K562 (cell line): Measurements from ENCODE around the gene ANKFN1. TPM values are rescaled to one million over a fixed set of nuclear protein-coding genes. Genes with fewer than 3 reads are reported as not detected.

Source experiments
- ATAC-seq: fragments of 200-7000 bp; cut with Tn5 transposase; 3 replicates; pipeline ENCODE4 v1.9.1; 2020; ENCODE audit warnings: moderate library complexity
- BruUV-seq: library from RNA; stranded (reverse); fragments of 400-500 nt; replicated peaks from 2 replicates; lab custom pipeline; 2021; lab: Mats Ljungman, UMichigan
- CTCF ChIA-PET: fragments of 300-600 bp; formaldehyde crosslinking; extraction: SDS; loops from one replicate; lab custom pipeline; 2021; ENCODE audit warnings: low intra/inter-chr PET ratio; lab: Yijun Ruan, JAX
- POLR2A ChIA-PET: fragments of 300-600, 350-650 bp; sonication (Branson Sonifier 250); formaldehyde crosslinking; extraction: SDS; loops from one replicate; lab custom pipeline; 2021; ENCODE audit warnings: antibody characterized with exemption, inconsistent platforms; lab: Yijun Ruan, JAX
- DNase-seq, 4 experiments: peaks; one replicate each; pipeline versions ENCODE4 v3.0.0 to v3.0.0-alpha.2; 2011 to 2018; ENCODE audit warnings: low spot score in 3 of 4, mixed read lengths in 3 of 4; ENCODE audit errors: extremely low read depth in 1 of 4
- FAIRE-seq: peaks from 2 replicates; lab custom pipeline; 2011; peaks lifted over from hg19 to GRCh38; lab: Jason Lieb, UNC
- H2AFZ ChIP-seq: 2 replicates; pipeline ENCODE4 v1.6.0; 2011; ENCODE audit warnings: low read depth, low read length, control low read depth, inconsistent platforms
- H3K27ac ChIP-seq: fragments of 200-600 bp; 3 replicates; pipeline ENCODE4 v1.8.0; 2011; ENCODE audit warnings: low read depth, mild to moderate bottlenecking, control low read depth, inconsistent platforms, low read length, moderate library complexity, mixed read lengths; ENCODE audit errors: extremely low read depth
- H3K27me3 ChIP-seq, 2 experiments: fragments of 300-600 bp in 1 of 2; 2 replicates in 1 of 2; 3 replicates in 1 of 2; pipeline versions ENCODE4 v1.6.0 to v1.8.0; 2011; ENCODE audit warnings: inconsistent platforms in 2 of 2, low read length in 2 of 2, mild to moderate bottlenecking in 1 of 2, mixed read lengths in 1 of 2, moderate library complexity in 1 of 2; ENCODE audit not compliant: control insufficient read depth in 2 of 2, insufficient read depth in 2 of 2
- H3K36me3 ChIP-seq: fragments of 300-600 bp; 3 replicates; pipeline ENCODE4 v1.8.0; 2011; ENCODE audit warnings: mild to moderate bottlenecking, low read length, inconsistent platforms; ENCODE audit not compliant: control insufficient read depth, insufficient read depth
- H3K4me1 ChIP-seq, 2 experiments: fragments of 200-600 bp in 1 of 2; replicated peaks in 1 of 2; 2 replicates in 1 of 2; 3 replicates in 1 of 2; pipeline versions ENCODE4 v1.5.1 to v1.8.0; 2011; ENCODE audit warnings: inconsistent platforms in 2 of 2, low read length in 2 of 2, mild to moderate bottlenecking in 1 of 2, mixed read lengths in 1 of 2, moderate library complexity in 1 of 2; ENCODE audit not compliant: control insufficient read depth in 2 of 2, insufficient read depth in 2 of 2
- H3K4me2 ChIP-seq: 2 replicates; pipeline ENCODE4 v1.6.1; 2011; ENCODE audit warnings: low read length, control low read depth, inconsistent platforms, mixed read lengths; ENCODE audit not compliant: insufficient read depth
- H3K4me3 ChIP-seq: fragments of 200-600 bp; sonication (generic), shearing (Covaris generic); 2 replicates; pipeline ENCODE4 v1.5.1; 2016; ENCODE audit warnings: control low read depth, inconsistent platforms
- H3K79me2 ChIP-seq: fragments of 200-600 bp; 3 replicates; pipeline ENCODE4 v1.8.0; 2011; ENCODE audit warnings: low read length, inconsistent platforms; ENCODE audit not compliant: control insufficient read depth, insufficient read depth
- H3K9ac ChIP-seq, 2 experiments: 2 replicates each; pipeline versions ENCODE4 v1.6.0 to v1.6.1; 2011; ENCODE audit warnings: low read depth in 2 of 2, low read length in 2 of 2, control low read depth in 1 of 2, inconsistent platforms in 1 of 2, mild to moderate bottlenecking in 1 of 2, mixed read lengths in 1 of 2; ENCODE audit not compliant: insufficient read depth in 1 of 2
- H3K9me1 ChIP-seq: one replicate; pipeline ENCODE4 v1.6.0; 2011; ENCODE audit warnings: inconsistent platforms, mild to moderate bottlenecking, low read length, moderate library complexity; ENCODE audit not compliant: control insufficient read depth, insufficient read depth
- H3K9me3 ChIP-seq: replicated peaks from 2 replicates; pipeline ENCODE4 v1.5.1; 2011; ENCODE audit warnings: low read depth, low read length, inconsistent platforms; ENCODE audit not compliant: control insufficient read depth, insufficient read depth
- H4K20me1 ChIP-seq: replicated peaks from 2 replicates; pipeline ENCODE4 v1.6.1; 2011; ENCODE audit warnings: low read length, inconsistent platforms, mixed read lengths; ENCODE audit not compliant: control insufficient read depth, insufficient read depth
- KHSRP ChIP-seq: fragments of 450-650 bp; IDR thresholded peaks from 2 replicates; pipeline ENCODE4 v1.6.1; 2017
- NCOA1 ChIP-seq: fragments of 450-650 bp; IDR thresholded peaks from 2 replicates; pipeline ENCODE4 v1.6.1; 2016; ENCODE audit warnings: low read depth
- NCOA6 ChIP-seq: fragments of 450-650 bp; IDR thresholded peaks from 2 replicates; pipeline ENCODE4 v1.6.1; 2017; ENCODE audit warnings: mild to moderate bottlenecking
- ZC3H8 ChIP-seq: fragments of 450-650 bp; IDR thresholded peaks from 2 replicates; pipeline ENCODE4 v1.6.1; 2017
- ZNF445 ChIP-seq: fragments of 250-450 bp; sonication (Bioruptor Pico); IDR thresholded peaks from 2 replicates; pipeline ENCODE4 v1.4.0; 2020; ENCODE audit warnings: low read depth, mild to moderate bottlenecking, moderate library complexity
- WGBS: fragments of 100-300 bp; shearing (Covaris generic); methylation state at CpG from one replicate; pipeline ENCODE4 v1.1.6; 2016; ENCODE audit warnings: low coverage, mixed read lengths; ENCODE audit not compliant: insufficient coverage; ENCODE audit errors: missing lambda C conversion rate; 5-methylcytosine and 5-hydroxymethylcytosine counted together
- in situ Hi-C: fragments of 300-500 bp; cut with MboI; formaldehyde crosslinking; loops from 4 replicates; pipeline ENCODE4 v1.15.0; 2018; ENCODE audit warnings: inconsistent platforms, mixed read lengths
- intact Hi-C: fragments of 100-400 bp; cut with micrococcal nuclease; formaldehyde crosslinking; loops from 2 replicates; pipeline ENCODE4 v1.14.2; 2022
- polyA plus RNA-seq, 8 experiments: library from polyadenylated mRNA; depleted of rRNA in 4 of 8; stranded (reverse) in 5 of 8; unstranded in 3 of 8; fragments of >200 nt; fragmentation: Nextera tagmentation in 2 of 8; fragmentation: Illumina TruSeq in 1 of 8; extraction: Ambion mirVana in 2 of 8; extraction: Trizol in 1 of 8; gene quantifications; 2 replicates each; pipeline versions ENCODE4 v1.2.1 to v1.2.3, GENCODE V29; 2011 to 2014; ENCODE audit warnings: inconsistent platforms in 1 of 8, missing spikeins in 1 of 8
- total RNA-seq, 7 experiments: library from RNA; depleted of rRNA in 6 of 7; stranded (reverse); fragments of >200 nt in 6 of 7; fragmentation: Illumina TruSeq in 2 of 7; extraction: Trizol in 2 of 7; gene quantifications; 2 replicates each; pipeline versions ENCODE4 v1.2.1 to v1.2.3, GENCODE V29; 2011 to 2021; ENCODE audit warnings: low replicate concordance in 1 of 7

The ANKFN1 gene
- total and polyA plus RNA-seq, 9 of the 15 experiments (the other 6 are each of a cell fraction or from before 2014, with no cell fraction given) = 0.04 to 0.39 (median 0.15) TPM; not detected in 1

GRCh38 chr17:56167491-56167890, 14.2 kb downstream of the ANKFN1 start:
- H3K27ac ChIP-seq = no peak overlapping the region
- H3K9me3 ChIP-seq = no peaks in the 10 kb centered on the region
- intact Hi-C loops (no loop called here), in situ Hi-C loops (no loop called here)
- DNase-seq (no peak), FAIRE-seq (no peak), ATAC-seq (no peak)
- ChIA-PET POLR2A (no interaction called here), CTCF (no interaction called here)
- no peaks in the 10 kb centered on the region for H3K9me1 ChIP-seq
- no peak for TF ChIP-seq NCOA6
- H3K4me2 ChIP-seq = no peak overlapping the region
- H3K36me3 ChIP-seq = no peaks in the 10 kb centered on the region
- no peaks in the 10 kb centered on the region for H3K27me3 ChIP-seq
- no peaks in the 10 kb centered on the region for H3K4me1 ChIP-seq
- H3K9ac ChIP-seq = no peak overlapping the region
- no peak overlapping the region for H2AFZ ChIP-seq
- BruUV-seq = no TSS peak
- H3K79me2 ChIP-seq = no peaks in the 10 kb centered on the region
- H3K4me3 ChIP-seq = no peak overlapping the region
- WGBS = 0% methylated on average over 2 of the region's 2 CpGs
- no peaks in the 10 kb centered on the region for H4K20me1 ChIP-seq

- H3K79me2 ChIP-seq = no peaks in the 10 kb centered on the region
- H3K4me1 ChIP-seq = no peaks in the 10 kb centered on the region
- H3K9me3 ChIP-seq = no peaks in the 10 kb centered on the region
- FAIRE-seq (no peak), ATAC-seq (no peak), DNase-seq (no peak)
- no peak overlapping the region for H3K4me2 ChIP-seq
- WGBS = 0% methylated on average over 3 of the region's 3 CpGs
- no peaks in the 10 kb centered on the region for H4K20me1 ChIP-seq
- no peak overlapping the region for H3K27ac ChIP-seq
- CTCF ChIA-PET = no interaction called here
- POLR2A ChIA-PET = interaction anchor here (0.6 kb wide), 1 partner anchor 508 kb away, joined by 4 read pairs; no protein-coding TSS in a partner anchor
- no TSS peak for BruUV-seq
- H2AFZ ChIP-seq = no peak overlapping the region
- H3K4me3 ChIP-seq = no peak overlapping the region
- in situ Hi-C loops = no loop called here
- TF ChIP-seq ZC3H8 (no peak), ZNF445 (CRISPR knock-in tag) (no peak), NCOA1 (no peak), KHSRP (no peak)
- H3K9ac ChIP-seq = no peak overlapping the region
- no peaks in the 10 kb centered on the region for H3K27me3 ChIP-seq
- H3K9me1 ChIP-seq = no peaks in the 10 kb centered on the region
- H3K36me3 ChIP-seq = no peaks in the 10 kb centered on the region
- intact Hi-C loops = no loop called here
Observed at GRCh38 chr17:56169621-56170020, 16.3 kb downstream of the ANKFN1 start.
